ENCODE measurements around the gene CNGA3.

CNGA3 gene

GRCh38 chr2:98299211-98299905 is 46.9 kb upstream of the CNGA3 start:
- peaks cover 9% of the 10 kb centered on the region for H3K27me3 ChIP-seq (ENCODE audit: insufficient read depth, poor library complexity, severe bottlenecking)
- no peak overlapping the region for H3K4me3 ChIP-seq (replicated peaks; ENCODE audit: insufficient read depth, low read length)

GRCh38 chr2:98300141-98300874 is 45.9 kb upstream of the CNGA3 start:
- no peak overlapping the region for H3K27ac ChIP-seq (replicated peaks)

More at GRCh38 chr2:98299211-98299905, 46.9 kb upstream of the CNGA3 start:
- DNase-seq (ENCODE audit: low read depth in 1 of 2, low spot score in 1 of 2), result no peak
- TF ChIP-seq CTCF (IDR thresholded peaks at IDR 0.05; ENCODE audit: insufficient read depth, low read length) (no peak), POLR2AphosphoS5 (IDR thresholded peaks at IDR 0.05; ENCODE audit: low read depth) (no peak), REST (IDR thresholded peaks at IDR 0.05; ENCODE audit: insufficient replicate concordance, low read depth) (no peak), GABPA (IDR thresholded peaks at IDR 0.05; ENCODE audit: low read depth) (no peak), SPI1 (IDR thresholded peaks at IDR 0.05; ENCODE audit: borderline replicate concordance, low read depth) (no peak)
- no peak overlapping the region for H3K27ac ChIP-seq (replicated peaks)

More at GRCh38 chr2:98300141-98300874, 45.9 kb upstream of the CNGA3 start:
- DNase-seq (ENCODE audit: low read depth in 1 of 2, low spot score in 1 of 2), result no peak
- TF ChIP-seq REST (IDR thresholded peaks at IDR 0.05; ENCODE audit: insufficient replicate concordance, low read depth), result no peak
- no peak for TF ChIP-seq POLR2AphosphoS5 (IDR thresholded peaks at IDR 0.05; ENCODE audit: low read depth)
- TF ChIP-seq SPI1 (IDR thresholded peaks at IDR 0.05; ENCODE audit: borderline replicate concordance, low read depth), result no peak
- TF ChIP-seq GABPA (IDR thresholded peaks at IDR 0.05; ENCODE audit: low read depth), result no peak
- TF ChIP-seq CTCF (IDR thresholded peaks at IDR 0.05; ENCODE audit: insufficient read depth, low read length), result no peak
- peaks cover 4% of the 10 kb centered on the region for H3K27me3 ChIP-seq (ENCODE audit: insufficient read depth, poor library complexity, severe bottlenecking)
- no peak overlapping the region for H3K4me3 ChIP-seq (replicated peaks; ENCODE audit: insufficient read depth, low read length)

Data from HL-60 (cell line).